A673 (cell line): ENCODE measurements around the gene KCTD2.

Experiments
- EZH2 ChIP-seq: fragments of 200-600 bp; sonication (generic); IDR thresholded peaks from 2 replicates; pipeline ENCODE4 v1.6.1; 2017; ENCODE audit warnings: borderline replicate concordance, low read depth, mild to moderate bottlenecking, mixed read lengths, antibody characterized with exemption, low read length; ENCODE audit not compliant: poor library complexity, severe bottlenecking
- TF ChIP-seq, protein P1 (sequence below): fragments of 300-800, 200-600 bp; sonication (generic); conservative IDR thresholded peaks from 2 replicates; pipeline ENCODE4 v1.5.1; 2017; ENCODE audit warnings: low read depth, mild to moderate bottlenecking, antibody characterized with exemption, low read length, moderate library complexity, mixed read lengths

DNA sequence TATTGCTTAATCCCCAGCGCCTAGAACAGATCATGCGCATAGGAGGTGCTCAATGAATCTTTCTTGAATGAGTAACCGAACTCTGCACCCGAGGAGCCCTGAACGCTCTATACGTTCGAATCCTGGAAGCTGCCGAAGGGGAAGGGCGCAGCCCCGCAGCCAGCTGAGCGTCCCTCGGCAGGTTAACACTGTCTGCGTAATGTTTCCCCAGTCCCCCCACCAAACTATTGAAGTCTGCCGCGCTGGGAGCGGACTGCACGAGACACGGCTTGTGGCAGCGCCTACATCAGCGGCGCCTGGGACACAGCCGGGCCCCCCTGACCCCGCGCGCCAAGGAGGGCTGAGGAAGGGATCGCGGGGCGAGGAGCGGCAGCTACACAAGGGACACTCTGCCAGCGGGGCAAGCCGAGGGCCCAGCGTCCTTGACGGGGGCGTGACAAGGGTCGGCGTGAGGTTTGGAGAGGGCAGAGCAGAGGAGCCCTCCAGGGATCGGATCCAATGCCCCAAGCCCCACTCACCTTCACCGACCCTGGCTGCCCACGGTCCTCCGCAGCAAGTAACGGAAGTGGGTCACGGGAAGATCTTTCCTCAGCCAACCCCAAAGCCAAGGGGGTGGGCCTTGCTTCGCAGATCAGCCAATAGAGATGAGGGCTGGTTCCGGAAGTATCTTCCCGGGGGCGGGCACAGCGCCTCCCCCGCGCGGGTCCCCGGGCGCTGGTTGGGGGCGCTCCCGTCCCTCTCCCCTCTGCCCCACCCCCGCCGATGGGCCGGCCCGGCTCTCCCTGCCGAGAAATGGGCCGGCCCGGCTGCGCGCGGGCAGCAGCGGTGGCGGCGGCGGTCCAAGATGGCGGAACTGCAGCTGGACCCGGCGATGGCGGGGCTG is at the start of gene KCTD2, which contains the start of gene ATP5PD:
- TF ChIP-seq, protein P1, sequence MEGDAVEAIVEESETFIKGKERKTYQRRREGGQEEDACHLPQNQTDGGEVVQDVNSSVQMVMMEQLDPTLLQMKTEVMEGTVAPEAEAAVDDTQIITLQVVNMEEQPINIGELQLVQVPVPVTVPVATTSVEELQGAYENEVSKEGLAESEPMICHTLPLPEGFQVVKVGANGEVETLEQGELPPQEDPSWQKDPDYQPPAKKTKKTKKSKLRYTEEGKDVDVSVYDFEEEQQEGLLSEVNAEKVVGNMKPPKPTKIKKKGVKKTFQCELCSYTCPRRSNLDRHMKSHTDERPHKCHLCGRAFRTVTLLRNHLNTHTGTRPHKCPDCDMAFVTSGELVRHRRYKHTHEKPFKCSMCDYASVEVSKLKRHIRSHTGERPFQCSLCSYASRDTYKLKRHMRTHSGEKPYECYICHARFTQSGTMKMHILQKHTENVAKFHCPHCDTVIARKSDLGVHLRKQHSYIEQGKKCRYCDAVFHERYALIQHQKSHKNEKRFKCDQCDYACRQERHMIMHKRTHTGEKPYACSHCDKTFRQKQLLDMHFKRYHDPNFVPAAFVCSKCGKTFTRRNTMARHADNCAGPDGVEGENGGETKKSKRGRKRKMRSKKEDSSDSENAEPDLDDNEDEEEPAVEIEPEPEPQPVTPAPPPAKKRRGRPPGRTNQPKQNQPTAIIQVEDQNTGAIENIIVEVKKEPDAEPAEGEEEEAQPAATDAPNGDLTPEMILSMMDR, result no peak
- no peak for TF ChIP-seq EZH2
